H9 (cell line): ENCODE data around the gene ABCA7. TPM values are rescaled to one million over a fixed set of nuclear protein-coding genes. Genes with fewer than 3 reads are reported as not detected.
A peak's percentile ranks its signal among the peaks of the same experiment; 100 is the strongest.

Source experiments
- DNase-seq: peaks from one replicate; pipeline ENCODE4 v3.0.0-alpha.2; 2017
- H2AFZ ChIP-seq: one replicate; pipeline ENCODE4 v1.6.1; 2013; ENCODE audit warnings: mild to moderate bottlenecking, low read length, control low read depth, moderate library complexity
- H2AK5ac ChIP-seq: 2 replicates; pipeline ENCODE4 v1.6.1; 2013; ENCODE audit warnings: low read length, control low read depth, mixed read lengths; ENCODE audit not compliant: insufficient read length
- H2BK120ac ChIP-seq: one replicate; pipeline ENCODE4 v1.6.1; 2013; ENCODE audit warnings: low read depth, mild to moderate bottlenecking, low read length, control low read depth, inconsistent platforms; ENCODE audit not compliant: poor library complexity, severe bottlenecking
- H2BK12ac ChIP-seq: 2 replicates; pipeline ENCODE4 v1.6.1; 2013; ENCODE audit warnings: low read length, control low read depth, mixed read lengths, low read depth; ENCODE audit not compliant: insufficient read length
- H2BK15ac ChIP-seq: 2 replicates; pipeline ENCODE4 v1.6.1; 2013; ENCODE audit warnings: low read depth, low read length, control low read depth
- H2BK20ac ChIP-seq: one replicate; pipeline ENCODE4 v1.6.1; 2013; ENCODE audit warnings: low read depth, mild to moderate bottlenecking, low read length, control low read depth, inconsistent platforms; ENCODE audit not compliant: poor library complexity, severe bottlenecking
- H2BK5ac ChIP-seq: 2 replicates; pipeline ENCODE4 v1.6.1; 2013; ENCODE audit warnings: low read length, control low read depth, mixed read lengths; ENCODE audit not compliant: insufficient read length
- H3K14ac ChIP-seq: 2 replicates; pipeline ENCODE4 v1.6.1; 2013; ENCODE audit warnings: low read length, control low read depth; ENCODE audit not compliant: insufficient read depth
- H3K18ac ChIP-seq: 2 replicates; pipeline ENCODE4 v1.6.1; 2013; ENCODE audit warnings: low read depth, mild to moderate bottlenecking, mixed read lengths, low read length, control low read depth; ENCODE audit not compliant: insufficient read length
- H3K23ac ChIP-seq: 2 replicates; pipeline ENCODE4 v1.6.1; 2013; ENCODE audit warnings: low read length, control low read depth, mixed read lengths, low read depth; ENCODE audit not compliant: insufficient read length
- H3K23me2 ChIP-seq: 2 replicates; pipeline ENCODE4 v1.6.1; 2013; ENCODE audit warnings: low read depth, mild to moderate bottlenecking, mixed read lengths, low read length, control low read depth; ENCODE audit not compliant: insufficient read length, poor library complexity, severe bottlenecking
- H3K27ac ChIP-seq: 2 replicates; pipeline ENCODE4 v1.5.1; 2013; ENCODE audit warnings: low read length, control low read depth, mixed read lengths, low read depth; ENCODE audit not compliant: insufficient read length
- H3K27me3 ChIP-seq: 2 replicates; pipeline ENCODE4 v1.6.1; 2013; ENCODE audit warnings: low read length, control low read depth, inconsistent platforms; ENCODE audit not compliant: insufficient read depth
- H3K4ac ChIP-seq: 2 replicates; pipeline ENCODE4 v1.6.1; 2013; ENCODE audit warnings: low read depth, mild to moderate bottlenecking, control low read depth, inconsistent platforms, low read length, moderate library complexity
- H3K4me1 ChIP-seq: 2 replicates; pipeline ENCODE4 v1.6.1; 2013; ENCODE audit warnings: low read length, control low read depth, inconsistent platforms; ENCODE audit not compliant: insufficient read depth
- H3K4me2 ChIP-seq: 2 replicates; pipeline ENCODE4 v1.6.1; 2013; ENCODE audit warnings: low read length, control low read depth, mixed read lengths; ENCODE audit not compliant: insufficient read length, insufficient read depth
- H3K56ac ChIP-seq: 2 replicates; pipeline ENCODE4 v1.6.1; 2013; ENCODE audit warnings: low read depth, mild to moderate bottlenecking, mixed read lengths, low read length, control low read depth; ENCODE audit not compliant: insufficient read length
- H3K79me1 ChIP-seq: 2 replicates; pipeline ENCODE4 v1.6.1; 2013; ENCODE audit warnings: low read depth, mild to moderate bottlenecking, moderate library complexity, low read length, control low read depth, inconsistent platforms; ENCODE audit not compliant: insufficient read depth, poor library complexity, severe bottlenecking
- H3K79me2 ChIP-seq: 2 replicates; pipeline ENCODE4 v1.6.1; 2013; ENCODE audit warnings: low read length, control low read depth, inconsistent platforms; ENCODE audit not compliant: insufficient read depth
- H3K9ac ChIP-seq: 2 replicates; pipeline ENCODE4 v1.6.1; 2013; ENCODE audit warnings: low read length, control low read depth, mixed read lengths; ENCODE audit not compliant: insufficient read length; ENCODE audit errors: extremely low read depth
- H3K9me3 ChIP-seq: one replicate; pipeline ENCODE4 v1.6.1; 2013; ENCODE audit warnings: low read depth, low read length, inconsistent platforms; ENCODE audit not compliant: control insufficient read depth
- H3T11ph ChIP-seq: one replicate; pipeline ENCODE4 v1.6.1; 2013; ENCODE audit warnings: mild to moderate bottlenecking, low read length, control low read depth, inconsistent platforms
- H4K20me1 ChIP-seq: one replicate; pipeline ENCODE4 v1.6.1; 2013; ENCODE audit not compliant: control insufficient read depth, insufficient read length, insufficient read depth
- H4K5ac ChIP-seq: 2 replicates; pipeline ENCODE4 v1.6.1; 2013; ENCODE audit warnings: low read depth, mild to moderate bottlenecking, mixed read lengths, low read length, control low read depth; ENCODE audit not compliant: insufficient read length
- H4K8ac ChIP-seq: replicated peaks from 2 replicates; pipeline ENCODE4 v1.6.1; 2013; ENCODE audit warnings: low read length, control low read depth, mixed read lengths, low read depth; ENCODE audit not compliant: insufficient read length
- H4K91ac ChIP-seq: 2 replicates; pipeline ENCODE4 v1.6.1; 2013; ENCODE audit warnings: low read depth, mild to moderate bottlenecking, moderate library complexity, mixed read lengths, low read length, control low read depth; ENCODE audit not compliant: insufficient read length
- H3K27ac Mint-ChIP-seq, 3 experiments: 2 replicates in 2 of 3; 3 replicates in 1 of 3; pipeline ENCODE4 v1.8.0; 2020 to 2021; ENCODE audit warnings: mixed read lengths in 3 of 3, mild to moderate bottlenecking in 1 of 3, moderate library complexity in 1 of 3
- H3K27me3 Mint-ChIP-seq: 2 replicates; pipeline ENCODE4 v1.8.0; 2021; ENCODE audit warnings: low read depth, mild to moderate bottlenecking, moderate library complexity, mixed read lengths
- H3K36me3 Mint-ChIP-seq, 3 experiments: 2 replicates in 2 of 3; 3 replicates in 1 of 3; pipeline ENCODE4 v1.8.0; 2020 to 2021; ENCODE audit warnings: low read depth in 3 of 3, mixed read lengths in 3 of 3; ENCODE audit not compliant: insufficient read depth in 1 of 3
- H3K4me1 Mint-ChIP-seq, 2 experiments: 2 replicates each; pipeline ENCODE4 v1.8.0; 2020; ENCODE audit warnings: mixed read lengths in 2 of 2
- H3K4me3 Mint-ChIP-seq, 2 experiments: 2 replicates in 1 of 2; 3 replicates in 1 of 2; pipeline ENCODE4 v1.8.0; 2020 to 2021; ENCODE audit warnings: mild to moderate bottlenecking in 2 of 2, mixed read lengths in 2 of 2, moderate library complexity in 1 of 2
- H3K9me3 Mint-ChIP-seq, 2 experiments: 2 replicates in 1 of 2; 3 replicates in 1 of 2; pipeline ENCODE4 v1.8.0; 2020; ENCODE audit warnings: mild to moderate bottlenecking in 2 of 2, mixed read lengths in 2 of 2, moderate library complexity in 1 of 2
- CTCF ChIP-seq: fragments of 200-600 bp; sonication (generic); conservative IDR thresholded peaks from 3 replicates; pipeline ENCODE4 v1.8.0; 2021; ENCODE audit warnings: antibody characterized with exemption, mild to moderate bottlenecking
- WGBS: extraction: QIAGEN DNeasy Blood & Tissue Kit; methylation state at CpG from one replicate; pipeline ENCODE4 v1.1.7; 2013; ENCODE audit warnings: missing lambda C conversion rate, low lambda C conversion rate, mixed read lengths; ENCODE audit not compliant: insufficient read length; ENCODE audit errors: extremely low coverage; 5-methylcytosine and 5-hydroxymethylcytosine counted together
- total RNA-seq: library from RNA; stranded (reverse); gene quantifications from 2 replicates; pipeline ENCODE4 v1.2.1, GENCODE V29; 2021

Gene ABCA7
- total RNA-seq, 1 experiment from 2014 or later = 34.6 TPM

DNA sequence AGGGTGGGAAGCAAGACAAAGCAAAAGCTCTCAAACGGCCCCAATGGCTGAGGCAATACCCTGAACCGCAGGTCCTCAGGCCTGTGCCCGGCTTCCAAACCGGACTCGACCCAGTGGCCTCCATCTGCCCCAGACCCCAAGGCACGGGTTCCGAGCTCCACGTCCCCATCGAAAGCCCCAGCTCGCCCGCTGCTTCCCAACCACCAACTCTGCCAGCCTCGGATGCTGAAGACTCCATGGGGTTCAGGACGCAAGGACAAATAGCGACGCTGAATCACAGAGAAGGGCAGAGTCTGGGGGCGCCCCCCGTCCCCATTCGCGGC lies 54.7 kb downstream of the ABCA7 start:
- H2BK12ac ChIP-seq = no peak overlapping the region
- H2BK20ac ChIP-seq = no peak overlapping the region
- no peak overlapping the region for H3K23ac ChIP-seq
- H3K4me2 ChIP-seq = peak overlapping the region; percentile 69
- no CpG with 5 or more reads among the region's 19 CpGs for WGBS
- no peak overlapping the region for H3K27ac ChIP-seq
- H4K8ac ChIP-seq = no peak overlapping the region
- H4K20me1 ChIP-seq = no peaks in the 10 kb centered on the region
- no peak overlapping the region for H3T11ph ChIP-seq
- Mint-ChIP-seq H3K36me3 (peaks cover 6 to 32% (median 28%) of the 10 kb centered on the region in 3 experiments; a peak in 6 of 7 replicates), H3K27ac (peak overlapping the region; percentile 61 to 87 (median 70); a peak in 3 of 7 replicates), H3K9me3 (peaks cover 0 to 2% of the 10 kb centered on the region in 2 experiments; a peak in 1 of 5 replicates), H3K4me3 (peak overlapping the region; percentile 91 to 92), H3K27me3 (no peaks in the 10 kb centered on the region), H3K4me1 (peaks cover 6 to 22% of the 10 kb centered on the region in 2 experiments)
- no peaks in the 10 kb centered on the region; the same call in 1 of the 2 replicates for H3K4me1 ChIP-seq
- no peak overlapping the region for H2BK120ac ChIP-seq
- H3K9ac ChIP-seq = peak overlapping the region; percentile 90
- H3K9me3 ChIP-seq = no peaks in the 10 kb centered on the region
- no peak overlapping the region for H4K5ac ChIP-seq
- H3K18ac ChIP-seq = no peak overlapping the region
- peak overlapping the region; percentile 50; the same call in 1 of the 2 replicates for H3K14ac ChIP-seq
- H2AK5ac ChIP-seq = no peak overlapping the region
- no peaks in the 10 kb centered on the region for H3K27me3 ChIP-seq
- H3K23me2 ChIP-seq = peaks cover 7% of the 10 kb centered on the region
- no peak for DNase-seq
- no peak overlapping the region for H3K56ac ChIP-seq
- no peak for TF ChIP-seq CTCF
- H3K79me1 ChIP-seq = peaks cover 11% of the 10 kb centered on the region
- no peak overlapping the region for H4K91ac ChIP-seq
- H2BK5ac ChIP-seq = no peak overlapping the region
- H2AFZ ChIP-seq = no peak overlapping the region
- H3K79me2 ChIP-seq = peaks cover 12% of the 10 kb centered on the region; the same call in 1 of the 2 replicates
- H3K4ac ChIP-seq = no peak overlapping the region
- H2BK15ac ChIP-seq = no peak overlapping the region
